HG03571 (cell line): ENCODE data around the gene TBC1D10B.
"Not testable (repeated sequence)": the region's sequence is repeated elsewhere in the genome, so short reads cannot be mapped to it uniquely, and the experiment has no call there.

Experiments
- ATAC-seq: cut with Tn5 transposase; IDR thresholded peaks from one replicate; pipeline ENCODE4 v1.9.1; 2021; ENCODE audit not compliant: unreplicated experiment

The TBC1D10B gene

GRCh38 chr16:30397776-30398660 is 27.7 kb upstream of the TBC1D10B start:
- no peak for ATAC-seq

- no peak for ATAC-seq
Observed at GRCh38 chr16:30397056-30397455, 26.8 kb upstream of the TBC1D10B start.

DNA sequence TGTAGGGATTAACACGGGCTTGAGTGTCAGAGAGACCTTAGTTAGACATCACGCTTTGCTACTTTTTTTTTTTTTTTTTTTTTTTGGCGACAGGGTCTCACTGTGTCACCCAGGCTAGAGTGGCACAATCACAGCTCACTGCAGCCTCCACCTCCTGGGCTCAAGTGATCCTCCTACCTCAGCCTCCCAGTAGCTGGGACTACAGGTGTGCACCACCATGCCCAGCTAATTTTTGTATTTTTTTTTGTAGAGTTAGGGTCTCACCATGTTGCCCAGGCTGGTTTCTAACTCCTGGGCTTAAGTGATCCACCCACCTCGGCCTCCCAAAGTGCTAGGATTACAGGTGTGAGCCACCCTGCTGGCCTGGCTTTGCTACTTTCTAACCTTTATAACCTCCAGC is 26.3 kb upstream of the TBC1D10B start:
- ATAC-seq = not testable (repeated sequence)

DNA sequence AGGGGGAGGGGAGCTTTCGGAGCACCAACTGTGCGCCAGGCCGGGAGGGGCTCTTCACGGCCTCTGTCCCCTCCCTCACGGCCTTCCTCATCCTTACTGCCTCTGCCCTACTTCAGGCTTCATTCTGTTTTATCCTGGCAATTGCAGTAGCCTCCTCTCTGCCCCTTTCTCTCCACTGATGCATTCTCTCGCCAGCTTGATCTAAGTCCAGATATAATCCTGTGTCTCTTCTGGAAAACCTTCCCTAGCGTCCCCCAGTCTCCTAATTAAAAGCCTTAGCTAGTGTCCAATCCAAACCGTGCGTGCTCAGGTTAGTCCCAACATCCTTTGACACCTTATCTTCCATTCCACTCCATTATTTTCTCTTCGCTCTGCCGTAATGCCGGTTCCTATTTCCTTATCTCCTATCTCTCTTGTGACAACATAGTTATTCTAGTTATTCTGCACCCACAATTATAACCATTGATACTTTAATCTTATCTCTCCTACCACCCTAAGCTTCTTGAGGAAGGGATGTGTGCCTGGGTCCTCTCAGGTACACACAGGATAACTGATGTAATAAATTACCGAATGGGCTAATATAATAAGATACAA is 25.8 kb upstream of the TBC1D10B start:
- ATAC-seq = no peak

- ATAC-seq = no peak
Observed at GRCh38 chr16:30395155-30395991, 25.1 kb upstream of the TBC1D10B start, which contains the start of gene ZNF48. Gene ZNF48 (plus strand): TSS chr16:30395420. CDS start chr16:30395795, 375 bp downstream.

- no peak for ATAC-seq
Observed at GRCh38 chr16:30394592-30395154, 24.4 kb upstream of the TBC1D10B start.

GRCh38 chr16:30383521-30383920 is 13.2 kb upstream of the TBC1D10B start:
- ATAC-seq = no peak

DNA sequence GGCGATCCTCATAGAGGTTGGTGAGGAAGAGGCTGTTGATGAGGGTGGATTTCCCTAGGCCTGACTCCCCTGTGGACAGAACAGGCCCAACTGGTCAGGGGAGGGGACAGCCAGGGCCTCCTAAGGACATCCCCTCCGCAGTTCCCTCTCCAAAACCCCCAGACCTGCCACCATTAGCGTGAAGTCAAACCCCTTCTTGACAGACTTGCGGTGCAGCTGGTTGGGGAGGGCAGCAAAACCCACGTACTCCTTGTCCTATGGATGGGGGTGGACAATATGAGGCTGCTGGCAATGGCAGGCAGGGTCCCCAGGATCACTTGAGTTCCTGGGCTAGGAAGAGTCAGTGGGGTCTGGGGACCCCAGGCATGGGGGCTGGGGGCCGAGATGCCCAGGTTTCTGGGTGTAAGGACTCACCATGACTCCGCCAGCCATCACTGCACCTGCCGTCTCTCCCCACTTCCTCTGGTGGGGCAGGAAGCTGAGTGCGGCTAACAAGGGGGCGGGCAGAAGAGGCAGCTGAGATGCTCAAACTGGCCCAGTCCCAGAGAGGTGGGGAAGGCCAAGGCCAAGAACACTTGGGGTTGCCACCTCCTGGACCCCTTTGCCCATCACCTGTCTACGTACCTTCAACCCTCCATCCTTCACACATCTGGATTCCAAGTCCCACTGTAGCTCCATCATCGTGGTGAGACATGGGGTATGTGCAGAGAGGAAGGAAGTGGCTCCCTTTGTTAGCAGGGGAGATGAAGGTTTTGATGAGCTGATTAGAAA is 12.0 kb upstream of the TBC1D10B start, which contains the start of gene SEPTIN1:
Gene SEPTIN1, minus strand, starts transcription at position 451 of the 771 bp plus-strand sequence. Its CDS starts 19 bp downstream, at position 432.
- no peak for ATAC-seq

- ATAC-seq = no peak
Observed at GRCh38 chr16:30381291-30382041, 11.2 kb upstream of the TBC1D10B start.

DNA sequence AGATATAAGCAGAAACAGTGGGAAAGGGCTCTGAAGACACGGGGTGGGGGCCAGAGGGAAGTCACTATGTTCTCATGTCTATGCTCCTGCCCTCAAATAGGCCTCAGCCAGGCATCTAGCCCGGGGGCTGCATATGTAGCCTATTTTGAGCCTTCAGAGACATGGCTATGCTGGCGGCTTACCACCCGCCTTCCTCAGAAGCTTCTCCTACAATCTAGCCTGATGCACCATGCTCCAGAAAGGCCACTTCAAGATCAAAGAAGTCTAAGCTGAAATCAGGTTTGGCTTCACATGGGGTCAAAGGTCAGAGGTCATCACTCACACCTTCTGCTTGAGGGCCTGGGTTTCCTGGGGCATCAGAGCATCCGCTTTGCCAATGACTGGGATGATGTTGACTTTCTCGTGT is 10.5 kb upstream of the TBC1D10B start:
- no peak for ATAC-seq

GRCh38 chr16:30380072-30380802 is 9.9 kb upstream of the TBC1D10B start:
- no peak for ATAC-seq

GRCh38 chr16:30379158-30379783 is 9.0 kb upstream of the TBC1D10B start:
- no peak for ATAC-seq

DNA sequence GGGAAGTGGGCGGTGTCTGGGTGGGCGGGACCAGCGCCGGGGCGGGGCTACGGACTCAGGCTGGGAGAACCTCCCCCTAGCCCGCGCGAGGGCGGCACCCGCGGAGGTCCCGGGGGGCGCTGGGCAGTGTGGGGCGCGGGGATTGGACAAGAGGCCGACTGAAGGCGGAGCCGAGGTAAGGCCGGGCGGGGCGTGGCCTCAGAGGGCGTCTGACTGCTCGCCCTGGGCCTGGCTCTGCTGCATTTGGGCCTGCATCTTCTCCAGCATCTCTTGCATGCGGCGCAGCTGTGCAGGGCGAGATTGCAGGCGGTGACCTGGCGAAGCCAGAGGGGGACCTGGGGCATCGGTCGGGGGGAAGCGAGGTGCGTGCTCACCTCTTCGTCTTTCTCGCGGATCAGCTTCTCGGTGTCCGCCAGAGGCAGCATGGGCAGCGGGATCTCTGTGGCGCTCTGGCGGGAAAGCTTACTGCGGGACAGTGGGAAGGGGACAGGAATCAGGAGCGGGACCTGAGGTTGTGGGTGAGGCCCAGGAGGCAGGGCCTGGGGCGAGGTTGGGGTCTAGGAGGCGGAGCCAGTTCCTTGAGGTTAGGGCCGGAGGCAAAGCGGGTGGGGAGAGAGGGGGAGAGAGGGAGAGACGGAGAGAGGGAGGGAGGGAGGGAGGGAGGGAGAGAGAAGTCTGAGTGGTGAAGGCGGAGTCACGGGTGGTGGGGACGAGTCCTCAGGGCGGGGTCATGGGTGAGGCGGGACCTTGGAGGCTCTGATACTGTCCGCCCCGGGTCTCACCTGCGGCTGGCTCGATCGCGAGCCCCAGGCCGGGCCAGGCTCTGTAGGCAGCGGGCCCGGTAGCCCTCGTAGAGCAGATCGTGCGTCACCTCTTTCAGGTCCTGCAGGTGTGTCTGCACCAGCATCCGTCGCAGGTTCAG is 8.2 kb upstream of the TBC1D10B start:
- ATAC-seq = peak; percentile 82

GRCh38 chr16:30377812-30378235 is 7.5 kb upstream of the TBC1D10B start:
- ATAC-seq = peak; percentile 28

- ATAC-seq = no peak
Observed at GRCh38 chr16:30377050-30377811, 6.9 kb upstream of the TBC1D10B start.

GRCh38 chr16:30376461-30376902 is 6.2 kb upstream of the TBC1D10B start:
- ATAC-seq = no peak
